SKM-1 (cell line): ENCODE measurements around the gene WNT7B.

Experiments
- DNase-seq: peaks from one replicate; lab custom pipeline; 2025; ENCODE audit not compliant: unreplicated experiment; lab: John Stamatoyannopoulos, UW

WNT7B gene

DNA sequence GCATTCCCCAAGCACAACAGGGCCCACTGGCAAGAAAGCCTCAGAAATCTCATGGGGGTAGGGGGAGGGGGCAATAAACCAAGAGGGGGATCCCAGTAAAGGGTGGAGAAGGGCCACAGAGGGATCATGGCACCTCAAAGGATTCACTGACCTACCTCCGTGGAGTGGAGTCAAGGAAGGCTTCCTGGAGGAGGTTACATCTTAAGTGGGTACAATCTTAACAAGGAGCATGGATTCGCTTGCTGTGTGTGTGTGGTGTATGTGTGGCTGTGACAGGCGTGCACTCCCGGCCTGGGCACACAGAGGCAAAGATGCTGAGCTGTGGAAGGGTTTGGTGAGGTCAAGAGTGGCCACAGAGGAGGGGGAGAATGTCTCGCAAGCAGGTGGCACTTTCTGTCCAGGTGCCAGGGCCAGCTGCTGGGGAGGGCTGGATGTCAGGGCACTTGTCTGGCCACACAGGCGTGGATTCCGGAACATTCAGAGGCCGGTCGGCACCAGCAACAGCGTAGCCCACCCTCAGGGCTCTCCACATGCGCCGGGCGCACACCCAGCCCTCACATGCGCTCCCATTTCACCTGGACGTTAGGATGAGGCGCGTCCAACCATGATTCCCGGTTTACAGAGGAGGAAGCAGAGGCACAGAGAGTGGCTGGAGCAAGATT is 43.3 kb downstream of the WNT7B start:
- no peak for DNase-seq

DNA sequence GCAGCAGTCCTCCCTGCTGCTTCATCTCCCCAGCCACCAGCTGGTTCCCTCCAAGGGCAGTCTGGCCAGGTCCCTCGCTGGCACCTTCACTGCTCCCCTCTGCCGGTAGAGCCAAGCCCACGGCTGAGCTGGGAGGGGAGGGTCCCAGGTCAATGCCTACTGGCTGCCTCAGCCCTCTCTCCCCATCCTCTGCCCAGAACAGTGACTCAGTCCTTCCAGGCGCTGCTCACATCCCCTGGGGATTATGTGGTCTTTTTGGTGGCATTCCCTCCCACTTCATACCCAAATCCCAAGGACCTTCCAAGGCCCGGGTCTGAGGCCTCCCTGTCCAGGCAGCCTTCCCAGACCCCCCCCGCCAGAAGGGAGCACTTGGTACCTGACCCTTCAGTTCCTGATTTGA is 44.9 kb downstream of the WNT7B start:
- no peak for DNase-seq

DNA sequence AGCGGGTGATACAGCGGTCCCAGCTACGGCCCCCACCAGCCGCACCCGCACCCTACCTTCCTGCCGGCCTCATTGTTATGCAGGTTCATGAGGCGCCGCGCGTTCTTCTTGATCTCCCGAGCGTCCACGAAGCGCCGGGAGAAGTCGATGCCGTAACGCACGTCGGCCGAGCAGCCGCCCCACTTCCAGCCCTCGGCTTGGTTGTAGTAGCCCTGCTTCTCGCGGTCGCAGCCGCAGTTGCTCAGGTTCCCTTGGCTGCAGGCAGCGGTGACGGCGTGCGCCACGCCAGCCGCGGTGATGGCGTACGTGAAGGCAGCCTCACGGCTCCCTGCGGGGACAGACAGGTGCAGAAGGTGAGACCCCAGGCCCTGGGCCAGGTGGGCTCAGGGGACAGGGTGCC is 45.9 kb downstream of the WNT7B start:
- DNase-seq, result no peak

DNA sequence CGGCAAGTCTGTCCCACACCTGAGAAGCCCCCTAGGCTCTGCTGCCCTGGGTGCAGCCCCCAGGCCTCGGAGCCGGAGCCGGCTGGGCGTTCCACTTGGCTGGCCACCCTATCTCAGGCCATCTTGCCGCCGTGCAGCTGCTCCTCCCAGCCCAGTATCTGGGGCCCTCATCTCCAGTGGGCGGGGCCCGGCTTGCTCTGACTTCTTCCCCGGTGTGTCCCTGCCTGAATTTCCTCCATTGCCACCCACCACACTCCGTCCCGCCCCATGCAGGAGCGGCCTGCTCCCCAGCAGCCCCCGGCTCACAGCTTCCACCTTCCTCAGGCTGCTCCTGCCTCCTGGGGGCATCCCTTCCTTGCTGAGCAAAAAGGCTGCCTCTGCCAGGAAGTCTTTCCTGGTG is 46.6 kb downstream of the WNT7B start:
- no peak for DNase-seq

DNA sequence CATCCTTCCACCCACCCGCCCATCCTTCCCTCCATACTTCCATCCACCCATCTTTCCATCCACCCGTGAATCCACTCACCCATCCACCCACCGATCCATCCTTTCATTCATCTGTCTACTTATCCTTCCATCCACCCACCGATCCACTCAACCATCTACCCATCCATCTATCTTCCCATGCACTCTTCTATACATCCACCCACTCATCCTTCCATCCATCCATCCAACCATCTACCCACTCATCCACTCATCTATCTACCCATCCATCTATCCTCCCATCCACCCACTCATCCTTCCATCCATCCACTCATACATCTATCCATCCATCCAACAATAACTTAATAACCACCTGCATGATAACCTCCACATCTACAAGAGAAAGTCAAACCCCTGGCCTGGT is 47.3 kb downstream of the WNT7B start:
- DNase-seq, result no peak

DNA sequence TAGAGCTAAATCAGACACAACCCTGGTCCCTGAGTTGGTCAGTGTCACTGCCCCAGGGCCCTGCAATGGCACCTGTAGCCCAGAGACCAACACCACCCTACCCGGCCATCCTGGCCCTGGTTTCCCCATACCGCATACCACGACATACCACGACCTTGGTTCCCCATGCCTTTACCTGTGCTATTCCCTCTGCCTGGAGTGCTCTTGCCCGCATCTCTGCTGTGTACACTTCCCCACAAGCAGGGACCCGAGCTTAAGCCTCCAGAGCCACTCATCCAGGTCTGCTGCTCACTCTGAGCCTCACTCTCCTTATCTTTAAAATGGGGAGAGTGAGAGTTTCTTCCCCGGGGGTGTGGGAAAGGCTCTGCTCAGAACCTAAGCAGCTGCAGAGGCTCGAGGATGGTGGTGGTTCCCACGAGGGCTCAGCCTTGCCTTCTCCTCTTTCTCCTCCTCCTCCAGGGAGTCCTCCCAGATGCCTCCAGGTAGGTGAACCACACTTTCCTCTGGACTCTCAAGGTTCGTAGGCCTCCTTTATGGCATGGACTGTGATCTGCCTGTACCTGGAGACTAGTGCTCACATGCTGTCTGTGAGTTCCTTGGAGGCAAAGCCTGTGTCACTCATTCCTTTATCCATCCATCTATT is 48.1 kb downstream of the WNT7B start:
- no peak for DNase-seq

DNA sequence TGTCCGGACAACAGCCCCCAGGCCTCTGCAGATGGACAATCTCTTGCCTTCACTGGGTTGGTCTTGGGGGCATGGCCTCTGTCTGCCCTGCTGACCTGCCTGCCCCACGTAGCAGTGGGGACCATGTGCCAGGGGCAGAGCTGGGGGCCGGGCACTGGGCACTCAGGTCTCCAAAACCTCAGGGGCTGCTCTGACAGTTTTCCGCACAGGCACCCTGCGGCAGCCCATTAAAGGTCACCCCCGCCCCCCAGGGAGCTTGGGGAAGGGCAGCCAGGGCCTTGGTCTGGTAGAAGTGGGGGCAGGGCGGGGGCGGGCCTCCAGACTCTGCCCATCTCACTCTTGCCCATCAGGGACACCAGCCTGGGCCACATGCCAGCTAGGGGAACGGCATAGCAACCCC is 49.9 kb downstream of the WNT7B start:
- DNase-seq, result no peak

DNA sequence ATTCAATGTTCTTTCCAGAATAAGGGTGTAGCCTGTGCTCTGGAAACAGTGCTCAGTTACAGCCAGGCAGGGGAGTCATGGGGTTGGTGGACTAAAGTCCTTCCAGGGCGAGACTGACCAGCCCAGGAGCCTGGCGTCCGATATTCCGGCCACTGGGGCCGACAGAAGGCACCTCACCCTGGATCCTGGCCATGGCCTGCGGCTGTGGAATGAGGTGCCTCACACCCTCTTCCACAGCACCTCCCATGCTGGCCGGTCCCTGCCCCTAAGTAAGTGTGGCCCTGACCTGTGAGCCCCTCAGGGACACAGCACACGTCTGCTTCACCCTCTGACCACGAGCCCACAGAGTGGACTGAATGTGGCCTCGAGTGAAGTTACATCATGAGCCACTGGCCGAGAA is 50.5 kb downstream of the WNT7B start:
- no peak for DNase-seq

DNA sequence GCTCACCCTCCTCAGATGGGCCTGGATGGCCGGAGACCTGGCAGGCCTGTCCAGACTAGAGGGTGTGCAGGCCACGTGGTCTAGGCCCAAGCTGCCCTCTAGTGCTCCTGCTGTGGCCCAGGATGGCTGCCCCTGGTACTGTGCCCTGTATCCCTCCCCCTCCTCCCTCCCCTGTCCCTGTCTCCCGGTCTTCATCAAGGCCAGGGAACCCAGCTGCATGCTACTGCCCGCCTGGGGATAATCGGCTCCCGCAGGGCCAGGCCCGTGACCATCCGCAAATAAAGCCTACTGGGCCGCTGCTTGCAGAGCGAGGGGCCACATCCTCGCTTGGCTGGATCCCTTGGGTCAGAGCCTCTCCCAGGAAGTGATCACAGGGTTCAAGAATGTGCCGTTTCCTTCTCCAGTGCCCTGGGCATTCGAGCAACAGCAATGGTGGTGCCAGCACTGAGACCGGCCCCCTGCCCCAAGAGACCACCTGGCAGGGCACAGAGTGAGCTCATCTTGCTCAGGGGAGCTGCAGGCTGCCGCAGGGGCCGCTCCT is 51.1 kb downstream of the WNT7B start:
- no peak for DNase-seq

DNA sequence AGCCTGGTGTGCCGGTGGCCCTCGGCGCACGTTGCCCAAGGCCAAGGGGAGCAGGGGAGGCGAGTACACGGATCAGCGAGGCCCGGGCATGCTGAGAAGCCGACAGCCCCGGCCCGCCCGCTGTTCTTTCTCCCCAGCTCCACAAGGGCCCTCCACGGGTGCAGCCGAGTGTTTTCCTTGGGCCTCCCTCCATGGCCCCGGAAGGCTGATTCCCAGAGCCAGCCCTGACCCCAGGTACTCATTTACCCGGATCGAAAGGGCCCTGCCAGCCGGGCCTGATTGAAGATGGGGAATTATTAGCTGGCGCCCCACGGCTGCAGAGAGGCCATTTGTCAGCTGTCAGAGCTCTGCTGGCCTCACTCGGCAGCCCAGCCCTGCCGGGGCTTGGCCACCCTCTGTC is 53.1 kb downstream of the WNT7B start:
- no peak for DNase-seq

DNA sequence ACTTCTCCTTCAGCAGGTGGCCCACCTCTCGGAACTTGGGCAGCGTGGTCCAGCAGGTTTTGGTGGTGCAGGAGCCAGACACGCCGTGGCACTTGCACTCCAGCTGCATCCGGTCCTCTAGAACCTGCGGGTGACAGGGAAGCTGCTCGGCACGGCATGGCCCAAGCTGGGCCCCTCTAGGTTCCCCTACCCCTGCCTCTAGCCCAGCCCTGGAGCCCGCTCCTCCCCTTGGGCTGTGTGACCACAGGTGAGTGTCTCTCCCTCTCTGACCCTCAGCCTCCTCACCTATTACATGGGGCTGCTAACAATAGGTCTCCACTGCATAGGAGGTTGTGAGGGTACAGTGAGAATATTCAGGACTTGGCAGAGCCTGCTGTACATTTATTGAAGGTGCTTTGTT is 53.8 kb downstream of the WNT7B start:
- no peak for DNase-seq

DNA sequence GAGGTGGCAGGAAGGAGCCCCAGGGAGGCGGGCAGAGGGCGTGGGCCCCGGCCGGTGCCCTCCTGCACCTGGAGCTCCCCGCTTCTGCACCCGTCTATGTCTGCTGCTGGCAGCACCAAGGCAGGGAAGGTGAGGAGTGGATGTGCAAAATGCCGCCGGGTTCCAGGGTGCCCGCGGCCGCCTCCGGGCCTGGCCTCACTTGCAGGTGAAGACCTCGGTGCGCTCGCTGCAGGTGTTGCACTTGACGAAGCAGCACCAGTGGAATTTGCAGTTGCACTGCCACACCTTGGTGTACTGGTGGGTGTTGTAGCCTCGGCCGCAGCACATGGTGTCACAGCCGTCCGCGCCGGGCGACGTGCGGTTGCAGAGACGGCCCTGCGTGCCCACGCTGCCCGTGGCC is 54.3 kb downstream of the WNT7B start:
- no peak for DNase-seq

DNA sequence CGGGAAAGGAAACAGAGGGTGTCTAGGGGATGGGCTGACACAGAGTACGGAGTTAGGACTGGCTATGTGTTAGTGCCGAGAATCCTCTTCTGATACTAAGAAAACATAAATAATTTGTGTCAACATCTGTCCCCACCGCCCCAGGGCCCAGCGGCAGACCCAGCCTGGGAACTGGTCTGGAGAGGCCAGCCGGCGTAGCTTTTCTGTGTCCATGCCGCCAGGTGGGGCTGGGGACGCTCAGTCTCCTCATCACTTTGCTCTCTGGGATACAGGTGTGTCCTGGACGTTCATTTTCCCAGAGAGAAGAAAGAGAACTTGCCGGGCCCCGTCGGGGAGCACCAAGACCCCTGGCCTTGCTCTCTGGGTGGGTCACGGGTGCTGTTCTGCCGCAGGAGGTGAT is 54.7 kb downstream of the WNT7B start:
- no peak for DNase-seq

DNA sequence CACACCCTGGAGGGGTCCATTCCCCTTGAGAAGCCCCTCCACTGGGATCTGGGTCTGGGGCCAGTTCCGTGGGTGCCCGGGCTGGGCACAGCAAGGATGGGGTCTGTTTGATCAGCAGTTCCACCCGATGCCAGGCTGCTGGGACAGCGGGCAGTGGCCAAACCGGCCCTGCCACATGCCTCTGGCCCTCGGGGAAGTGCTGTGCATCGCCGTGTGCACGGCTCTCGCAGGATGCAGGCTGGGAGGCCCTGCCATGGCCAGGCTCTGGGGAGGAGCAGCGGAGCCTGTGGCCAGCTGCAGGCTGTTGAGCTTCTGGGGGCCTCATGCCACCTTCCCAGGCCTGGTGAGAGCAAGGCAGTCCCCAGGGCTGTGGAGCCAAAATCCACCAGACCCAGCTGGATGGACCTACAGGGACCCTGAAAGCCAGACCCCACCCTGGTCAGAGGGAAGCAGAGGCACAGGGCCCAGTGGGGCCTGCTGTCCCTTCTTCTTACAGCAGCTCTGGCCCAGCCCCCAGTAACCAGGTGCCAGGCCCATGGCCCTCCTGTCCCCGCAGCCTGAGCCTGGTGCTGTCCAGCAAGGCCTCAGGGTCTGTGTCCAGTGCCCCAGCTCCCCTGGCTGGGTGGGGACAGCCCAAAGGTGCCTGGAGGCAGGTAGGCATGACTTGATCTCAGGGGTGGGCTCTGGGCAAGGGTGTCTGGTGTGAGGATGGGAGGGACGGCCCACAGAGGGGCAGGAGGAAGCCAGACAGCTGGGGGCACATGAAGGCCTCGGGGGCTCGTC is 57.3 kb downstream of the WNT7B start:
- no peak for DNase-seq

DNA sequence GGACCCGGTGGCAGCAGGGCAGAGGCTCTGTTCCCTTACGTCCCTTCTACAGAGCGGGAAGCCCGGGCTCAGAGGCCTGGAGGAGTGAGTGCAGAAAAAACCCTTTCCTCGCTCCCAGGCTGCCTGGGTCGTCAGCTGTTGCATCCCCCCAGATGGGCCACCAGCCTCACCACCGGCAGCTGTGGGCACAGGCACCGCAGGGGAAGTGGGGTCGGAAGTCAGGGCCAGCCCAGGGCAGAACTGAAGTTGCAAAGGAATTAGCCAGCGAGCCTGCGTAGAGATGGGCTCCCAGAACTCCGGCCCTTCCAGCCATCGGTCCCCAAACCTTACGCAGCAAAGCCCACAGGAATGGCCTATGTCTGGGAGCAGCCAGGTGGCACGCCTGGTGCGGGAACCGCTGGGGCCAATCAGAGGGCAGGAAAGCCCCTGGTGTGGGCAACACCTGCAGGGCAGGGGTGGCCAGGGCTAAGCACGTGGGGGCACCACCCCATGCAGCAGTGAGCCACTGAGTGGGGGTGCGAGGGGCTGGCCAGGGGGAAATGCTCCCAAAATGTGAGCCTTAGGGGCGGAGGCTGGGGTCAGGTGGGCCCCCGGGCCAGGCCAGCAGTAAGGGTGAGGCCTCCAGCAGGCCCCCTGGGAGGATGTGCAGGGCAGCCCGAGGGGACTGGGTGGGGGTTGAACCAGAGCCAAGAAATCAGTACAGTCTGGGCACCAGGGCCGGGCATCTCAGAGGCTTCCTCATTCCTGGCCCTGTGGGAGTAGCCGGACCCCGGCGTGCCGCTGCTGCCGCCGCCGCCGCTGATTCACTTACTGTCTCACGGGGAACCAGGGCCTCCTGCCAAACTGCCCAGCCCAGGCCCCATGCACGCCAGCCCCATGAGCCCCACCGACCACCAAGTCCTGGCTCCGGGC is 58.2 kb downstream of the WNT7B start:
- no peak for DNase-seq

DNA sequence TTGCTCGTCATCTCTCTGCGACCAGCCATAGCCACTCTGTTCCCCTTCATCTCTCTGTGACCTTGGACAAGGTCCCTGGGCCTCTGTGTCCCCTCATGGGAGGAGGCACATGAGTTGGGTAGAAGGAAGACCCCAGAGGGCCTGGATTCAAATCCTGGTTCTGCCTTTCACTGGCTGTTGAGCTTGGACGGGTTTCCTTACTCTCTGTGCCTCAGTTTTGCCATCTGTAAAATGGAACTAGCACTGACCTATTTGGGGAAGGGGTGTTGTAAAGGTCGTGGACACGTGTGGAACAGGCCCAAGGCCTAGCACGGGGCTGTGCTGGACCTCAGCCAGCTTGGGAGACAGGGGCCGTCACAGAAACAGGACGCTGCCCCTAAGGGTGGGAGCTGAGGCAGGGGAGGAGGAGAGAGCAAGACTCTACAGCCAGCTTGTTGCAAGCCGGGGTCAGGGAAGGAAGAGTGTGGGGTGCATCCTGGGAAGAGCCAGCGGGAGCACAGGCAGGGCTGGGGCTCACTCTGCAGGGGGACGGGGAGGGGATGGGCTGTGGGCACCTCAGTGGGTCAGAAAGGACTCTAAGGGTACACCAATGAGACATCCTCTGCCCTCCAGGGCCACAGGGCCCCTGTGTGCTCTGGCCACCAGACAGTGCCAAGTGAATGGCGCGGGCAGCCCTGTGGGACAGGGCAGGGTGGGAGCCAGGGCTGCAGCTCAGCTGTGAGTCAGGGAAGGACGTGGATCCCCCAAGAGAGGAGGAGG is 59.1 kb downstream of the WNT7B start:
- no peak for DNase-seq

DNA sequence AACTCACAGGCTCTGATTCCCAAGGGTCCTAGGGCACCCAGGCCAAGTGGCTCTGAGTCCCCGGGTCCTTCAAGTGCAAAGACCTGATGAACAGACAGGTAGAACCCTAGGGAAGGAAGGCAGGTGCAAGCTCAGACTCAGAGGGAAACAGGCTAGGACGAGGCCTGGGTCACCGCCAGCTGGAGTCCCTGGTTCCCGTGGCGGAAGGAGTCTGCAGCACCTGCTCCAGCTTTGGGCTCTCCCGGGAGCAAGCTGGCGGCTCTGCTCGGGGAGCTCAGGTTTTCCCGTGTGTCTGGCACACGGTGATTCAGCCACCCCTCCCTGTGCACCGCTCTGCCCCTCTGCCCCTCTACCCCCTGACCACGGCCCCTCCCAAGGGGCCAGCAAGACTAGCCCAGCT is 59.8 kb downstream of the WNT7B start:
- DNase-seq, result no peak

DNA sequence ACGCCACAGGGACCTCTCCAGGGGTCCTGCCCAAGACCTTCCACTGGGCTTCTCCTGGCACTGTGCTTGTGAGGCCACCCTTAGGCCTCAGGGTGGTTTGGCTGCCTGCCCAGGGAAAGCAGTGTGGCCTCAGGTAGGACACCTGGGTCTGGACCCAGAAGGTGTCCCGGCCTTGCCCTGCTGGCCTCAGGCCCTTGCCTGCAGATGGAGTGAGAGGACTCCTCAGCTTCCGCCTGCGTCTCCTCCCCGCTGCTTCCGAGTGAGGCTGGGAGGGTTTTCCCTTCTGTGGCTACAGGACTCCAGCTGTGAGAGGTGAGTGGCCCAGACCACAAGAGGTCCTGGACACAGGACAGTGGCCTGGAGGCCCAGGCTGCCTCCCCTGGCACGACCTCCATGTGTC is 60.4 kb downstream of the WNT7B start:
- no peak for DNase-seq

DNA sequence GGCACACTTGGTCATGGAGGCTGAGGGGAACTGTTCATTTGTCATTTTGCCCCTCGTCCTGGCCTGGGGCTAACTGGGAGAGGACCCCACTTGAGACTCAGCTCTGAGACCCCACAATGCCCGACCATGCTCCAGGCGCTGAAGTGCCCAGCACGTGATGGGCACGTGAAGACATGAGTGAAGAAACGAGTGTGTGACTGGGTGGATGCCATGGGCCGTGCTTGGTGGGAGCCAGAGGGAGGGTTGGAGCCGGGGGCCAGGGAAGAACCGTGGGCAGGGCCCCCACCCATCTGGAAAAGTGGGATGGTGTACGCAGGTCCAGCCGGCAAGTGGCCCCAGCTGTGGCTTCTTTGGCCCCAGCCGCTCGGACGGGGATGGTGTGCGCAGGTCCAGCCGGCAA is 61.1 kb downstream of the WNT7B start:
- DNase-seq, result no peak

DNA sequence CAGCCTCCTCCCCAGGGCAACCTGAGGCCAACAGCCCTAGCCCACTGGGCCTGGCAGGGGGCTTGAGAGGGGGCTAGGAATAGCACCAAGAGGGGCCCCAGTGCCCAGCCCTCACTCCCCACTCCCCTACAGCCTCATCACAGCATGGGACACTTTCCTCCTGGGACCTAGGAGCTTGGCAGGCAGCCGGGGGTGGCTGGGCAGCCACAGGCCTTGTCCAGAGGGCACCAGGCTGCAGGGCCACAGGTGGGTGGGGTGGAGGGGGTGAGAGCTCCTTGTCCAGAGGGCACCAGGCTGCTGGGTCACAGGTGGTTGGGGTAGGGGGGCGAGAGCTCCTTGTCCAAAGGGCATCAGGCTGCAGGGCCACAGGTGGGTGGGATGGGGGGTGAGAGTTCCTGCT is 61.8 kb downstream of the WNT7B start:
- DNase-seq, result no peak
